CD4-positive, alpha-beta T cell treated with Interleukin-1 beta for 1 hour (primary cell): ENCODE measurements around the gene FHL3.

ENCODE experiments used
- DNase-seq, 2 donors: peaks; one replicate each; pipeline ENCODE4 v3.0.0-alpha.2; 2020 to 2022

FHL3 gene

DNA sequence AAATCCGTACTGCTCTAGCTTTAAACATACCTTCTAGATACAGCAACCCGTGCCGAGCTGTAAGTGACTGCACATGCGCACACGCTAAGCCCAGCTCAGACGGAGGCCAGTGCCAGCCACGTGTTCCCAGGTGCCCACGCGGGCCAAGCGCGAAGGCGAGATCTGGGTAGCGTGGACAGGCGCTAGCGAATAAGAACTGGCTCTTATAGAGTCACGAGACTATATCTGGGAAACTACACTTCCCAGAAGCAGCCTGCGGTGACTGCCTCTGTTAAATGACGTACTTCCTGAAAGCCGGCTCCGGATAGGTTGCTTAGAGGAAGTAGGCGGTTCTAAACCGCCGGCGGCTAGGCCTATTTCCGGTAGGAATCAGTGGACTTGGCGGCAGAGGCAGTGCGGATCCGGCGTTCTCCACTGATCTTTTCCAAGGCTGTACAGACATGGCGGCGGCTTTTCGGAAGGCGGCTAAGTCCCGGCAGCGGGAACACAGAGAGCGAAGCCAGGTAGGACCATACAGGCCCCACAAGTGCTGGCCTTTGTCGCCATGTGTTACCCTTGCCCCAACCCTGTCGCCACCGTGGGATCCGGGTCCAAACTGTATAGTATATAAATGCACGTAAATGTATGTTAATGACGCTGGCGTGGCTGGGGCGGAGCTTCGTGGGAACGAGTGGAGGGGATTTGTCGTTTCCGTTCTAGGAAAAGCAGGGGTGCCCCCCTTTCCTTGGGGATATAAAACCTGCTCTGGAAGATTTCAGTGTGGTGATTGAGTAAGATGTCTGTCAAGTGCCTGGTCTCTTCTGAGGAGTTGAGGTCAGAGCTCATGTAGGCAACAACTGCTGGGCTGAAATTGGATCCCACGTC lies 7.3 kb upstream of the FHL3 start, which contains the start of gene UTP11:
Gene UTP11, plus strand, starts transcription at position 372 of the 864 bp plus-strand sequence. Its CDS starts 69 bp downstream, at position 441.
- DNase-seq, result peak; percentile 95 to 96

DNA sequence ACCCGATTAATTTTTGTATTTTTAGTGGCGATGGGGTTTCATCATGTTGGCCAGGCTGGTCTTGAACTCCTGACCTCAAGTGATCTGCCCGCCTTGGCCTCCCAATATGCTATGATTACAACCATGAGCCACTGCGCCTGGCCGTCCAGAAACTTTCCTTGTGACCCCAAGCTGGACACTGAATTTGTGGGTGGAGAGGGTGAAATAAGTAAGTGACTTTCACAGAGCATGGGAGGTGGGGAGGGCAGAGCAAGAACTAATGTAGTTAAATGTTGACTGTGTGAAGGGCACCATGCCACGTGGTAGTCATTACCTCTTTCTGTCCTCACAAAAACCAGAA lies 4.5 kb upstream of the FHL3 start:
- no peak for DNase-seq

DNA sequence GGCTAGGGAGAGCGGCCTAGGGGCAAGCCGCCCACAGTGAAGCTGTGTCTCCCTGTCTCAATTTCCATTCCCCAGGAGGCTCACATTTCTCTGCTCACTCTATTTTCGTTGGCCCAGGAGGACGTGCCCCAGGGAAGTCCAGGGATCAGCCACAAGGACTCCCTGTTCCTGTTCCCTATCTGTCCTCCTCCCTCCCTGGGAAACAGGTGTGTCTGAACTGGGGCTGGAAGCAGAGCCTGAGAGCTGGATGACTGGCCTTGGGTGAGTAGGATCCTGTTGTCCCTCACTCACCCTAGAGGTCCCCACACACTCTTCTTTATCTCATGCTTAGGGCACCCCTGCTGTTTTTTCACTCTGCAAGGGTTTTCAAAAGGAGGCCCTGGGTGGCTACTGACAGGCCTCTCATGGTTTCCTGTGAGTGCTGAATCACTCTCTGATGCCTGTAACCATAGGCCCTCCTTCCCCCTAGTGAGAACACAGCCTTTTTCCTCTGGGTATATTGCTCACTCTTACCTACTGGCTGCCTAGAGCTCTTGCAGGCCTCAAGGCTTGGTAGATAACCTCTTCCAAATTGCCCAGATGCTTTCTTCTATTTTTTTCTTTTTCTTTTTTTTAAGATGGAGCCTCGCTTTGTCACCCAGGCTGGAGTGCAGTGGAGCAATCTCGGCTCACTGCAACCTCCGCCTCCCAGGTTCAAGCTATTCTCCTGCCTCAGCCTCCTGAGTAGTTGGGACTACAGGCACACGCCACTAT lies 4.0 kb upstream of the FHL3 start:
- DNase-seq, result peak; percentile 54 to 63

DNA sequence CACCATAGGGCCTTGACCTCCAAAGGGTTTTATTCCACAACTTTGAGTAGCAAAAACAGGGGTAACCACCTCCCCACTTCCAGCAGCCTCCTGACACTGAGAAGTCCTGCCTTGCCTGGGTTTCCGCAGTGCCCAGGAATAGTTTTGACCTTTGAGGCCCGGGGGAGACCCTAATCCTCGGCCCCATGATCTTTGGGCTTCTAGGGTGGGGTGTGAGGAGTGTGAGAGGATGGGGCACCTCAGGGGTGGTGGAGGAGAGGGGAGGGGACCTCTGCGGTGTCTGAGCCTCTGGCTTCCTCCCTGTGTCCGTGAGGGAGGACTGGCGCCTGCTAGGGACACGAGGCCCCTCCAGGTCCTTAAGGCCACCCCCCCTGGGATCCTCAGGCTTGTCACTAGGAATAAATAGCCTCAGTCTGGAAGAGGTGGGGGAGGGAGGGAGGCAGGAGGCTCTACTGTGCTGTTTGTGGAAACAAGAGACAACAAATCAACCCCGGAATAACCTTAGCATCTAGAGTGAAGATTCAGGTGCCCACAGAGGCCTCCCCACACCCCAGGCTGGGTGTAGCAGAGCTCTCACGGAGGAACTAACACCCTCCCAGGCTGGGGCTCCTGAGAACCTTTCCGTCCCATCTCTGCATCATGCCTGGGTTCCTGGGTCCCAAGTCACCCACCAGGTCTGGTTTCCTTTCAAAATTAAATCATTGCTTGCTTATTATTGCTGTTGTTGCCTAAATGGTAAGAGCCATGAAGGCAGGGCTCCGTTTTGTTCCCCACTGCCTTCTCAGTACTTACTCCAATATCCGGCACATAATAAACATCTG lies 904 bp upstream of the FHL3 start:
- DNase-seq, result no peak

DNA sequence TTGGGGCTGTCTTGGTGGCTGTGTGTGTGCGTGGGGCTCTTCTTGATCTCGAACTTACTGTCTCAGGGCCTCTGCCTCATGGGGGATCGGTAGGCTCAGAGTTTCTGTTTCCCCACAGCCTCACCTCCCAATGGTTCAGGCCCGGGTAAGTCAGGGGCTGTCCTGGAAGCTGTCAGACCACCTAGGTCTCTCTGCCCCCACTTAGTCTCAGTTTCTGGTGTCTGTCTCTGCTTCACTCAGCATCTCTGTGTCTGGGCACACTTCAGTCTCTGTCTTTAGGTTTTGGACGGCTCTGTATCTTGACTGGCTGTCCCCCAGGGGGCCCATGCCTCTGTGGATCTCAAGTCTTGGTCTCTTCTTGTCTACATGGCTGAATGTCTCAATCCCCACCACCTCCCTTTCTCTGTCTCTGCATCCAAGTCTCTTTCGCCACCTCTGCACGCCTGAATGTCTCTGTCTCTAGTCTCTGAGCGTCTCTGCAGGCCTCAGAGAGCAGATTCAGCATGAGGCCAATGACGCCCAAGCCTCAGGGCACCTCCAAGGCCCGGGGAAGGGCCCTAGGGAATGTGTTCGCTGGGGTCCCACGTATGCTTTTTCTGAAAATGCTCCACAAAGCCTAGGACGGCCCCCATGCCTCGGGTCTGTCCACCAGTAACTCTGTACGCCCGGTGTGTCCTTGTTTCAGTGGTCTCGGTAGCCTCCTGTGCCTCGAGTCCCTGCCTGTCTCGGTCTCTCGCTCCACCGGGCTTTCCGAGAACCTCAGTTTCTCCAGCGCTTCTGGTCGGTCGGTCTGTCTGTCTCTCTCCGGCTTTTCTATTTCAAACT lies 818 bp downstream of the FHL3 start:
- no peak for DNase-seq

DNA sequence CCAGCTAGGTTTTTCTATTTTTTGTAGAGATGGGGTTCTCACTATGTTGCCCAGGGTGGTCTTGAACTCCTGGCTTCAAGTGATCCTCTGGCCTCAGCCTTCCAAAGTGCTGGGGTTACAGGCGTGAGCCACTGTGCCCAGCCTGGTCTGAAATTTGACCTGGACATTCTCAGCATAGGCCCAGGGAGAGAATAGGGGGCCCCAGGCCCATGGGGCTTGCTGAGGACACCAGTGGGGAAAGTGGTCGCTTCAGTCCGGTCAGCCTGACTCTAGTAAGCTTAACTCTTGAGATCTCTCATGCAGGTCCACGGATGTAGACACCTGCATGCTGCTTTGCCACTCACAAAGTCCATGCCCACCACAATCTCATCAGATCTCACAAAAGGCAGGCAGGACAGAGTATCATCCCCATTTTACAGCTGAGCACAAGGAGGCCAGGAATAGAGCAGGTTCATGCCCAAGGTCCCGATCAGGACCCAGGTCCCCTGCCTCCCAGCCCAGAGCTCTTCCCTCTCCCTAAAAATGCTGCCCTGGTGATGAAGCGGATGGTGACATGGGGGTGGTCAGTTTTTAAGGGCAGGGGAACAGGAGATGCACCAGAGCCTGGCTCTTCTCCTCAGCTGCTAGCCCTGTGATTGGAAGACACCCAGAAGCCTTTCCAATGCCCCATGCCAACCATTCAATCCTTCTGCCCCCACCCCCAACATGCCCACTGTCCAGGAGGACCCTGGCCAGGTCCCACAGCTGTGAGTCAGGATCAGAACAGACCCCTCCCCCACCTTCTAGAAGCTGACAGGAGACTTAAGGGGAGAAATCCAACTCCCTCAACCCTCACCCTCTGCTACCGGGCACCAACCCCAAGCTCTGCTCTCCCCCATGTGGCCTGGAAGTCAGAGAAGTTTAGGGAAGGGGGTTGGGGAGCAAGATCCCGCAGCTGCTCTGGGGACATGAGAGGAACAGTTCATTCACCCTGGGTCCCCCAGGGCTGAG lies 1.8 kb downstream of the FHL3 start:
- no peak for DNase-seq

DNA sequence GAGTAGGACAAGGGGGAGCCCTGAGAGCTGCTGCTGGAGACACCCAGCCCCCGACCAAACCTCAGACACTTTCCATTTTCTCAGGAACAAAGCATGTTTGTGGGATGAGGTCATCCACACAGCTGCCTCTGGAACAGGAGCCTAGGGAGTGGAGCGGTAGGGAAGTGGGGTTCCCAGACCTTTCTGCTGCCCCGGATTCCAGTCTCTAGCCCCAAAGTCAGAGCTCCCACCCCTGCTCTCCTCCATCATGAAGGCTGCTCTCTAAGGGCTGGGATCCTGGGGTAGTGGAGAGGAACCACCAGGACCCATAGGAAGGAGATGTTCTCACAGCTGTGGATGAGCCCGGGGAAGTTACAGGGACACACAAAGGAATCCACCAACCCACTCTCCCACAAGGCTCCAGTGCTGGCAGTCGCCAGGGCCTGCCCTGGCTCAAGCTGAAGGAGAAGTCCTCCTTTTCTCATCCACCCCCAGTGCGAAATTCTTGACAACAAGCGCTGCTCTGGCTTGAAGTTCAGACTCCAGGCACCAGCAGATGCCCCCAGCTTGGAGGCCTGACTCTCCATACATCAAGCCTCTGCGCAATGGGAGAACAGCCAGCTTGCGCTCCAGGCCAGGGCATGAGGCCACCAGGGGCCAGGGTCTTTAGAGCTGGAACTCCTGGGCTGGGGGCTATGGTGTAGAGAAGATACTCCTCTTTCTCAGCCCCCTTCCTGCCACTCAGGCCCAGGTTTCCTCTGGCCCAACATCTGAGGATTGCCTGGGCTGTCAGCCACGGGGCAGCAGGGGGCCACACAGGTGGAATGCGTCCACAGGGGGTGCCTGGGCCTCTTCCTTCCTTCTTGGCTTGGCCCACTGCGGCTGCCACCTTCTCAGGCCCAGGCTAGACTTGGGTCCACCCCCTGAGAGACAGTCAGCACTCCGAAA lies 4.5 kb downstream of the FHL3 start:
- DNase-seq, result peak in 1 of 2 donors; percentile 25

DNA sequence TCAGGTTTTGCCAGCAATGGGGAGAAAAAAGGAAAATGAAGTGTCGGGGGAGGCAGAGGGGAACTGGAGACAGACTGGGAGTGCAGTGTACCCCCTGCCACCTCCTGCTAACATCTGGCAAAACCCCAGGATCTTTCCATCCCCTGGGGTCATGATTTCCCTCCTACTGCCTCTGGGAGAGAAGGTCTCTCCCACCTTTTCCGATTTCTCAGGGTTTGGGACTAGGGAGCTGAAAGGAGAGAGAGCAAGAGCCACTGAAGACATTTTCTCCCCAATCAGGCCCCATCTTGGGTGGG lies 5.1 kb downstream of the FHL3 start:
- no peak for DNase-seq

DNA sequence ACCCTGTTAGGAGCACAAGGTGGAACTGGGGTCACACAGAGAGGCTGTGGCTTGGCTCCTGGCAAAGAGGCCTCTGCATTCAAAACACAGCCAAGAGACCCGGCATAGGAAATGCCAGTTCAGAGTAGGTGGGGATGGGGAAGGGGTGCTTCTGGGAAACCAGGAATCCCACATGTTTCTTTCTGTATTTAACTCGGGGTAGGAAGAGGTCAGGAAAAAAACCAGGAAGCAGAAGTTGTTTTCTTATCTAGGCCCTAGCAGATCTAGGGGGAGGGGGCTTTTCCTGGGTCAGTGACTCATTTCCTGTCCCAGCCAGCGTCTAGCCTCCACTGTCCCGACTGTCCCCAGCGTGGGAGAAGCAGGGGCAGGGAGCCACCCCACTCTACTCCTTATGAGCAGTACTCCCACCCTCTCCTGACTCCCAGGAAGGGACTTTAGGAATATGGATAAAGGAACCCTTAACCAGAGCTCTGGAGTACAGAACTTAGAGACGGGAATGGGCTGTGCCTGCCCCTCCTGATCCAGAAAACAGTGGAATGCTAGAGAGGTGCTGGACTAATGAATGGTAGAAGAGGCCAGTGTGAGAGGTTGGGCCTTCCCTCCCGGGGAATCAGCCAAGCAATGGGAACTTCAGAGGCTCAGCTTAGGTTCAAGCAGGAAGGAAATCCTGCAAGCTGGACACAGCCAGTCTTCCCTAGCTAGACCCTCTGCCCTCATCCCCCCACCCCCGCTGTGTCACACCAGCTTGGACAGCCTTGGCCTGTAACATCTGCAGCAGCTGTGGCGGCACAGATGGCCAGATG lies 5.7 kb downstream of the FHL3 start:
- DNase-seq, result peak in 1 of 2 donors; percentile 51

DNA sequence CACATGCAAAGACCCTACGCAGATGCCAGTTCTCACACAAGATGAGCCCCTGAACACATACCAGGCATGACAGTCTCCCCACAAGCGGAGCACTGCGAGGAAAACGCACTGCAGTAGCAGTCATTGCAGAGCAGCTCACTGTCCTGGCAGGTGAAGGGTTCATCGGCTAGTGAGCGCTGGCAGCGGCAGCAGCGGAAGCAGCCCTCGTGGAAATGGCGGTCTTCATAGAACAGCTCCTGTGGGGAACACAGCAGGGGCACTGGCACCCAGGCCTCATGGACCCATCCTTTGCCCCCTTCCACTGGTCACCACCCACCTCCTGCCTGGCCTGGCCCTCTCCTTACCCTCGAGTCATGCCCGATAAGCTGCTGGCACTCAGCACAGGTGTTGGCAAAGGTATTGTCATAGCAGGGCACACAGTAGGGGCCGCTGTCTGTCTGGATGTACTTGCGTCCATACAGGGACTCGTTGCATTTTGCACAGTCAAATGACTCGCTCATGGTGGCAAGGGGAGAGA lies 6.3 kb downstream of the FHL3 start:
- DNase-seq, result no peak

DNA sequence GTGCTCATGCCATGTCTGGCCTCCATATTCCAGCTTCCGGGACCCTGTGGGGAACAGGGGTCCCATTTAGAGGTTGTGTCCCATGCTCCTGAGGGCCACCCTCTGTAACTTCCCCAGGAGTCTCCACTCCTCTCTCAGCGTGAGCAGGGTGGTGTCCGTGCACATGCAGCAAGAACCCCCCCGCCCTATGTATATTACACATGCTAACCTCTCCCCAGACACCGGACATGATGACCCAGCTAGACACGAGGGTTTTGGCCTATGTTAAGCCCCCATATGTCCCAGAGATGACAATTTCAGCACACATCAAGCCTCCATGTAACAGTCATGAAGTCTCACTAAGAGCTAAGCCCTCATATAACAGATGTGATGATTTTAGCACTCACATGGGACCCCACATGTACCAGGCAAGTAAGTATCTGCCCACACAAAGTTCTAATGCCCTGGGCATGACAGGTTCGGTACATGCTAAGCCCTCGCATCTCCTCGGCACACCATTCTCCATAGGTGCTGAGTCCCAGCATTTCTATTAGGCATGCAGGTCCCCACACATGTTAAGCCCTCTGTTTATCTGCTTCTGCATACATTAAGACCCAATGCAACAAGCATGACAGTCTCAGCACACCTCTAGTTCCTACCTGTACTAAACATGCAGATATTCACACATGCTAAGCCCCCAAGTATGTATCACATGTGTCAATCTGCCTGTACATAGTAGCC lies 7.1 kb downstream of the FHL3 start:
- no peak for DNase-seq

DNA sequence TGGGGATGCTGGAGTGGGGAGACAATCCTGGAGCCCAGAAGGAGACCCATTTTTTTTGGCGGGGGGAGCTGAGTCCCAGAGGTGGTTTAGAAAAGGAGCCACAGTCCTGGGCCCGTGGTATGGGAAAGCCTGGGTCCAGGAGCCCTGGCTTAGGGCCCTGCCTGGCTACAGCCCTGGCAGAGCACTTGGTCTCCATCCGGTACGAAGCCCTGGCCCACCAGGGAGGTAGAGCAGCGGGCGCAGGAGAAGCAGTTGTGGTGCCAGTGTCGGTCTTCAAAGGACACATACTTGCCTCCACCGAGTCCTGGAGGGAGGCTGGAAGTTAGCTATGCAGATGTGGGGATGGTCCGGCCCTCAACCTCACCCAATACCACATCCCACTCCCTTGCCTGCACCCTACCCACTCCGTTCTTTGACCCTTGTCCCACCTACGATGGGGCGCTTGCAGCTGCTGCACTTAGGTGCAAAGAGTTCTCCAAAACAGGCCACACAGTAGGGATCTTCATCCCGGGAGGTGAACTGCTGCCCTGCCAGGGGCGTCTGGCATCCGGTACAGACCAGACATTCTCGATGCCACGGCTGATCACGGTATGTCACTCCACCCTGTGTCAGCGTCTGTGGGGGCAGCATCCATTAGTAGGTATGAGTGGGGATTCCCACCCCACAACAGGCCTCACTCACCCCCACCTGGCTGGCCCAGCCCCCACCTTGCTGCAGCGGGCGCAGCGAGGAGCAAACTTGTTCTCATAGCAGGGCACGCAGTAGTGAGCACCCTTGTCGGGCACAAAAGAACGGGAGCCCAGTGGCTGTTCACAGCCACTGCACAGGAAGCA lies 7.8 kb downstream of the FHL3 start:
- no peak for DNase-seq

DNA sequence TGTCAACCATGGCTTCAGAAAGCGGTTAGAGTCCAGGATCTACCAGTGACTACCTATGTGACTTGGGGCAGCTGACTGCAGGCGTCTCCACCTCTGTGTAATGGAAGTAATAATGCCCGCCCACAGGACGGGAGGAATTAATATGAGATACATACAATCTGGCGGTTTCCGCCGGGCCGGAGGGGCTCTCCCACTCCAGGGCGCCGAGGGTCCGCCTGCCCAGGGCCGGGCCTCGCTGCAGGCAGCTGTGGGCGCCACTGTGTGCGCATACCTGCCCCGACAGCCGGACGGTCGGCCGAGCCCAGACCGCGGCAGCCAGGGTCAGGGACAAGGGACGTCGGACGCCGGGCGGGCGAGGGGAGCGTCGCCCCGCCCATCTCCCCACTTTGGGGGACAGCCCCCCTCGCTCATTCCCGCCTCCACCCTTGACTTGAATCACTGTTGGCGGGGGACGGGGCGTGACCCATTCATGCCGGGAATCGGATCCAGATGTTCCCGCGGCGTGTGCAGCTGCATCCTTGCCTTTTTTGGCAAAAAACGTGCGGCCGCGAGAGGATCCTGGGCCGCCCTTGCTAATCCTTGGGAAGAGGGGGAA lies 9.5 kb downstream of the FHL3 start:
- DNase-seq, result peak in 1 of 2 donors; percentile 27

DNA sequence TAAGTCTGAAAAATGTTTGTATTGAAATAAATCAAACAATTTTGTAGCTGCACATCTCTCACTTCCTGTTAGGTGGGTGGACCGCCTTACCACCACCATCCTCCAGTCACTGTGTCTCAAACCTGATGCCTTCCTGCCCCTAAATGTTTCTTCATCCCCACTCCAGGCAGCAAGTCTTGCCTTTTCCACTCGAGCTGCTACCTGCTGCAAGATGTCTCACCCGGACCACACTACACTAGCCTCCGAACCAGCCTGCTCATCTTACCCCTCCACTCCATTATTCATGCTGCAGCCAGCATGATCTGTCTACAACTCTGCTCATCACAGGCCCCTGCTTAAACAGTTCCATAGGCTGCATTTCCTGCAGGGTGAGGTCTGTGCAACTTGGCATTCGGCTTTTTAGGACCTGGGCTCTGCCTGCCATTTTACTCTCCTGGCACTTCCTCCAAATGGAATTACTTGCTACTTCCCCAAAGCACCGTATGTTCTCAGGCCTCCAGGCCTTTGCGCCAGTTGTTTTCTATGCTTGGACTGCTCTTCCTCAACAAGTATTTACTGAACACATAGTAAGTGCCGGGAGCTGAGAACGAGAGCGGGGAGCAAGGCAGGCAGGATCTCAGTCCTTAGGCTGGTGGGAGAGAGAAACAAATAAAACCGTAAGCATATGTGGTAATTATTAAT lies 10.3 kb downstream of the FHL3 start:
- no peak for DNase-seq

DNA sequence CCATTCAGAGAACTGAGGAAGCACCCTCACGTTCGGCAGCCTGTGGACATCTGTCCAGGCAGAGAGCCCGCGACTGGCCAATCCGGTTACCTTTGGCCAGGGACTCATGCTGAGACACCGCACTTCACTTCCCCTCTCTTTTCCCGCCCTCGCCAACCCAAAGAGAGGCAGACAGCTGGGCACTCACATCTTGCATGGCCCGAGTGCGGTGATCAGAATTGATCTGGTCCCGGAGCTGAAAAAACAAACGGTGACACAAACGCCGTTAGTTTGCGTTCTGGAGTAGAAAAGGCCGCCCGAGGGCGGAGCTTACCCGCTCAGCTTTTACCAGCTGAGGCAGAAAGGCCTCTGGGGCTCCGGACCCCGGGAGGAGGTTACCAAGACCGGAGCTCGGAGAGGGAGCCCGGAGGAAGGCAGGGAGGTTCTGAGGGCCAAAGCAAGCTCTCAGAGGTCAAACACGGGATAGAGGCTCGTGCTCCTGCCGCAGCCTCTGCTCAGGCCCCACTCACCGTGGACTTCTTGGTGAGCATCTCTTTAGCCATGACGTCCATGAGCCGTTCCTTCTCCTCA lies 15.9 kb downstream of the FHL3 start:
- peak in 1 of 2 donors; percentile 37 for DNase-seq

DNA sequence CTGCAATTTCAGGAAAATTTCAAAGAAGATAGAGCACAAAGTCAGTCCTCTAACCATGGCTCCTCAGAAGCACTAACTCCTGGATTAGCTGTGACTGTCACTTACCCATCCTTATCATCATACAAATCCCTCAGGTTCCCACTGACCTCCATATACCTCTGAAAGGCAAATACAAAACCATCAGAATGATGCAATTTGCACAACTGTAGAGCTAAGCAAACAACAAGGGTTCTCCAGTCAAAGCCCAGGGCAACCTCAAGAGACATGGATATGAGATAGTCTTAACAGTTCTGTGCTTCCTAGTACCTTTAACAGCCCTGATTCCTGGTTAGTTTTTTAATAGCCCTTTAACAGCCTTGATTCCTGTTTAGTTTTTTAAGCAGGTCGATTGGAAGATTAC lies 17.6 kb downstream of the FHL3 start:
- DNase-seq, result no peak
